K562 (cell line): Measurements from ENCODE around the gene PPP1CB.

Experiments
- BRF2 ChIP-seq: IDR thresholded peaks from 3 replicates; pipeline ENCODE4 v1.6.1; 2011; ENCODE audit warnings: borderline replicate concordance, mild to moderate bottlenecking; ENCODE audit not compliant: insufficient read length, insufficient read depth
- CEBPB ChIP-seq: fragments of 450-650 bp; IDR thresholded peaks from 2 replicates; pipeline ENCODE4 v1.6.1; 2016; ENCODE audit warnings: missing genetic modification characterization, missing compliant biosample characterization
- CHD2 ChIP-seq: IDR thresholded peaks from 2 replicates; pipeline ENCODE4 v1.6.1; 2011; ENCODE audit warnings: low read depth, low read length
- CTBP1 ChIP-seq: fragments of 450-650 bp; IDR thresholded peaks from 2 replicates; pipeline ENCODE4 v1.6.1; 2016; ENCODE audit warnings: borderline replicate concordance
- CTCF ChIP-seq, 3 experiments: IDR thresholded peaks in 2 of 3; conservative IDR thresholded peaks in 1 of 3; 2 replicates each; pipeline ENCODE4 v1.5.1; 2011 to 2012; ENCODE audit warnings: low read length in 3 of 3, mild to moderate bottlenecking in 3 of 3, control low read depth in 2 of 3, improper control_type of control experiment in 1 of 3, inconsistent platforms in 1 of 3, low read depth in 1 of 3, mixed read lengths in 1 of 3, moderate library complexity in 1 of 3; ENCODE audit not compliant: insufficient read depth in 2 of 3
- HNRNPUL1 ChIP-seq: fragments of 200-400 bp; formaldehyde crosslinking; IDR thresholded peaks from 2 replicates; pipeline ENCODE4 v1.6.1; 2017; ENCODE audit warnings: low read length
- JUNB ChIP-seq: fragments of 450-650 bp; formaldehyde crosslinking; conservative IDR thresholded peaks from 2 replicates; pipeline ENCODE4 v1.4.0; 2020; ENCODE audit warnings: mild to moderate bottlenecking
- KAT2B ChIP-seq: IDR thresholded peaks from one replicate; pipeline ENCODE4 v1.6.1; 2012; ENCODE audit warnings: low read depth, mild to moderate bottlenecking, control low read depth, inconsistent platforms, low read length, moderate library complexity
- KAT8 ChIP-seq: fragments of 450-650 bp; IDR thresholded peaks from 2 replicates; pipeline ENCODE4 v1.6.1; 2016; ENCODE audit warnings: low read depth, mild to moderate bottlenecking
- NFIX ChIP-seq: fragments of 250-450 bp; sonication (Bioruptor Pico); IDR thresholded peaks from 2 replicates; pipeline ENCODE4 v1.4.0; 2020; ENCODE audit warnings: low read depth, mild to moderate bottlenecking, moderate library complexity
- POLR2A ChIP-seq: fragments of 450-650 bp; conservative IDR thresholded peaks from 2 replicates; pipeline ENCODE4 v1.6.1; 2016
- PREB ChIP-seq: sonication (generic); formaldehyde crosslinking; IDR thresholded peaks from 2 replicates; pipeline ENCODE4 v1.8.1; 2023; ENCODE audit warnings: mild to moderate bottlenecking, missing genetic modification reagents
- TGIF2 ChIP-seq: sonication (generic); formaldehyde crosslinking; IDR thresholded peaks from 2 replicates; pipeline ENCODE4 v1.8.1; 2022; ENCODE audit warnings: mild to moderate bottlenecking, missing genetic modification reagents, moderate library complexity

DNA sequence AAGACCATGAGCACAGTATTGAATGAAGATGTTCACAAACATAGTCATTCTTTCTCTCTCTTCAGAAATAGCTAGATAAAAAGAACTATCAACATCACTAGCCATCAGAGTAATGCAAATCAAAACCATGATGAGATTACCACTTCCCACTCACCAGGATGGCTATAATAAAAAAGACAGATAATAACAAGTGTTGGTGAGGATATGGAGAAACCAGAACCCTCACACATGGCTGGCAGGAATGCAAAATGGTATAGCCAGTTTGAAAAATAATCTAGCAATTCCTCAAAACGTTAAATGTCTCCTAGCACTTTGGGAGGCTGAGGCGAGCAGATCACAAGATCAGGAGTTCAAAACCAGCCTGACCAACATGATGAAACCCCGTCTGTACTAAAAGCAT is 31.3 kb upstream of the PPP1CB start:
- TF ChIP-seq CEBPB (no peak), KAT8 (no peak), CHD2 (no peak), JUNB (CRISPR knock-in tag) (no peak), CTCF (IDR thresholded peaks at IDR 0.05 in 2 of 3, conservative IDR thresholded peaks at IDR 0.05 in 1 of 3; ENCODE audit: insufficient read depth in 2 of 3, low read depth in 1 of 3, low read length in 3 of 3) (no peak), CTBP1 (no peak), HNRNPUL1 (no peak), TGIF2 (CRISPR knock-in tag) (no peak), PREB (no peak), BRF2 (no peak), KAT2B (no peak), POLR2A (no peak), NFIX (CRISPR knock-in tag) (no peak)
